NOMO-1 treated with dmso at 0.1 percent for 144 hours (cell line): ENCODE measurements around the gene CUTC.
"Not testable (repeated sequence)": the region's sequence is repeated elsewhere in the genome, so short reads cannot be mapped to it uniquely, and the experiment has no call there.

Experiments used
- DNase-seq: peaks from one replicate; lab custom pipeline; 2025; ENCODE audit not compliant: unreplicated experiment; lab: John Stamatoyannopoulos, UW

CUTC gene

DNA sequence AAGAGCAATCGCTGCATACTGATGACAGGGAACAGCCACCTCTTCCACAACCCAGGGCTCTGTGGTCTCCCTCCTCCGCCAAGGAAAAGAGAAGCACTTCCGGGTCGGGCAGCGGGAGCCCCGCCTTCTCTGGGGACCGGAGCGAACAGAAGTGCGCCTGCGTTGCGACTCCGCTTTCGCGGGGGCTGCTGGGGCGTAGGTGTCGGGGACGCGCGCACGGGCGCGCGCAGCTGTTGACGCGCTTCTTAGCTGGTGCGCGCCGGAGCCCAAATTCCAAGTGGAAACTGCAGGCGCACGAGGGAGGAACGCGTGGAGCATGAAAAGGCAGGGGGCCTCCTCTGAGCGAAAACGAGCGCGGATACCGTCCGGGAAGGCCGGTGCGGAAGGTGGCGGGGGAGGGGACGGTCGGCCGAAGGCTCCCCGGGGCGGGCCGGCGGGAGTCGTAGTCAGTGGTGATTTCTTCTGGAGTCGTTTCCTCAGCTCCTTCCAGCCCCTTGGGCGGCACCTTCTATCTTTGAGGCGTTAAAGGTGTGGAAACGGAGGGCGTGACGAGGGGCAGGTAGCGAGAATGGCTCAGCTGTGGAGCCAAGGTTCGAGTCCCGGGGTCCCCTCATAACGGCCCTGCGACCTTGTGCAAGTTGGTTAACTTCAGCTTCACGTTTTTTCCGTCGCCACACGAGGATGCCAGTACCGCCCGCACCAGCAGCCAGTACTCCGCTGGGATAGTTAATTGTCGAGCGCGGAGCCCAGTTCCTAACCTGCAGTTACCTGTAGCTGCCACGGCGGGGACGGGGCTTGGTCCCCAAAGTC lies at the start of gene CUTC, which contains the start of gene COX15:
Gene CUTC, plus strand, starts transcription at position 202 of the 810 bp plus-strand sequence. Its CDS starts 115 bp downstream, at position 317.
Gene COX15, minus strand, starts transcription at position 95 of the 810 bp plus-strand sequence. Its CDS starts 78 bp downstream, at position 17.
- DNase-seq: peak; percentile 98

GRCh38 chr10:99682752-99683151 lies 49.3 kb upstream of the CUTC start:
- no peak for DNase-seq

DNA sequence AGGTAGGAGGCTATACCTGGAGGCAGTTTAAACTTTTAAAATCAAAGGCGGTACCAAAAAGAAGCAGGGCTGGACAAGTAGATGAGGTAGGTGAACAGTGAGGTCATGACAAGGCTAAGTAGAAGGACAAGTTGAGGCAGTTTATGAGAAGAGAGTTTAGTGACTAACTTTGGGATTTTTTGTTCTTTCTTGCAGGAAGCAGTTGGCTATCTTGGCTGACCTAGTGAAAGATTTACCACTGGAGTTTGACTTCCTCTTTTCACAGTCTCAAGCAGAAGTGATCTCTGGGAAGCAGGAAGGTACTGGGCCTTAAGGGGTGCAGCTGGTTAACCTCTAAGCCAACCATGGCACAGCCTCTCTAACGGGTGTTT lies 46.5 kb upstream of the CUTC start:
- DNase-seq: peak; percentile 81

- no peak for DNase-seq
Observed at GRCh38 chr10:99689461-99689860, 42.6 kb upstream of the CUTC start.

- no peak for DNase-seq
Observed at GRCh38 chr10:99693933-99694583, 38.0 kb upstream of the CUTC start.

DNA sequence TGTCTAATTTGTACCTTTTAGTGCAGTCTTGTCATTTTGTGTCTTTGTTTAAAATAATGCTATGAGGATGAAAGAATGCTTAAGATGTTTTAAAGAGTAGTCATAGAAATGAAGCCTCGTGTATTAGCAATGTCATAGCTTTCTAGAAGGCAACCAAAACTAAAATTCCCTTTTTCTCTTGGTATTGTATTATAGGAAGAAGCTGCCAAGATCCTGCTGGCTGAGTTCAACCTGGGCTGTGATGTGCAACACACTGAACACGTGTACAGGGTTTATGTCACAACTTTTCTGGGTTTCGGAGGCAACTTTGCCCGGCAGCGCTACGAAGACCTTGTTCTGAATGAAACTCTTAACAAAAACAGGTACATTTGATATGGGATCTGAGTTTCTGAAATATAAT lies 36.3 kb upstream of the CUTC start:
- DNase-seq: no peak

GRCh38 chr10:99698504-99699080 lies 33.4 kb upstream of the CUTC start:
- DNase-seq: no peak

DNA sequence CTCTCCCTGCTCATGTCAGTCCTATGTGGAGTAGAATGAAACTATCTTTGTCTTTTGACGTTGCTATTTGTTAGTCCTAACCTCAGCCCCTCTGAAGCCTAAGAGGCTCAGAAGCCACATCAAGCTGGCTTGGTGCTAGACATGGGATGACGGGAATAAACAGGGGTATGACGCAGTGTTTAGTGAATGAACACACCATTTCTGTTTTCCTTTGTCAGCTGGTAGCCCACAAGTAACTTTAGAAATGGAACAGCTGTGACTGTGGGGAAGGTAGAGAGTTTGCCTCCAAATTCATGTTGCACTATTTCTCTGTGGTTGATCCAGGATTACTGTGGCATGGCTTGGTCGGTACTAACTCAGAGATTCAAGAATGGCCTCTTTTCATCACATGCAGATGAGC lies 31.4 kb upstream of the CUTC start:
- DNase-seq: no peak

DNA sequence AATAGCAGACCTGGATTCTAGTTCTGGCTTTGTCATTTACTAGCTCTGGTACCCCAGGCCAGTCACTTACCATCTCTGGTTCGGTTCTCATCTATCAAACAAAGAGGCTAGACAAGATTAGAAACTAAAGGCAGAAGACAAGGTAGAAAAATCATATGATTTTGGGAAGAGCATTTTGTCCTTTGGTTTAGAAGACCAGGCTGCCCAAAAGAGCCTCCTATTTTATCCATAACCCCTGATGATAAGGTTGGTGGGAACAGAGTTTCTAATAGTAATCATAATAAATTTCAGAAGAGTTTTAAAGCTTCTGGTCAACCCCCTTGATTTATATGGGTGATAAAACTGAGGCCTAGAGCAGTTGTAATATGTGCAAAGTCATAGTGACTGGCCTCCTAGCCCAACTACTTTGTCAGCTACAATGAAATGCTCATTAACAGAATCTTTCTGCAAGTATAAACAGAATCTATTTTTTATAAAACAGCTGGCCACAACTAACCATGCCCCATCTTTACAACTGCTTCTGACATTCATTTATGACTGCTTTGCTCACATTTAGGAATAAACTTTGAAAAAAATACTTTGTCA lies 23.5 kb upstream of the CUTC start:
- DNase-seq: no peak

DNA sequence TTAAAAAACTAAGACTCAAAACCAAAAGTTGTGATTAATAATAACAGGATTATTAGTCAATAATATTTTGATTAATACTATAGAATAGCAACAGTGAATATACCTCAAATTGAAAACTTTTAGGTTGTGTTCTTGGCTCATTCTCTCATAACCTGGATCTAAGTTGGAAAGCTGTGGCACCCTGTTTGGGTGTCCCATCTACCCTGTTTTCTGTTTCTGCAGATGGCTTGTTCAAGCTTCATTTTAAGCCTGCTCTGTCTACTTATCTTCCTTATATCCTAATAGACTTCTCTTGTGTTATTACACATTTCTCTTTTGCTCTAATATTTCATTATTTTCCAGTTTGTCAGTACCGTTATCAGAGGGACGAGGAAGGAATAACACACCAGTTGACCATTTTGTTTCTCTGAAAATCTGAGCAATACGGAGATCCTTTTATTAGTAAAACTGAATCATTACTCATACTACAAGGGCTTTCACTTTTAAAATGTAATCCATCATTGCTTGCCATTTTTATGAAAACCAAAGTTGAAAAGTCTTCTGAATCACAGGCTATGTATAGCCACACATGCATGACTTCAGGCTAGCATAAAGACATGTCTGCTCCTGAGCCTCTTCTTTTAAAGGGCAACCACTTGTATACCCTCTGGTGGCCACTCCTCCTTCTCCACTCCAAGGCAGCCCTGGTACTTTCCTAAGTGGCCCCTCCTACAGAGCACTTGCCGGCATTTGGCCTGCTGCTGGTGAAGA lies 22.4 kb upstream of the CUTC start:
- DNase-seq: no peak

DNA sequence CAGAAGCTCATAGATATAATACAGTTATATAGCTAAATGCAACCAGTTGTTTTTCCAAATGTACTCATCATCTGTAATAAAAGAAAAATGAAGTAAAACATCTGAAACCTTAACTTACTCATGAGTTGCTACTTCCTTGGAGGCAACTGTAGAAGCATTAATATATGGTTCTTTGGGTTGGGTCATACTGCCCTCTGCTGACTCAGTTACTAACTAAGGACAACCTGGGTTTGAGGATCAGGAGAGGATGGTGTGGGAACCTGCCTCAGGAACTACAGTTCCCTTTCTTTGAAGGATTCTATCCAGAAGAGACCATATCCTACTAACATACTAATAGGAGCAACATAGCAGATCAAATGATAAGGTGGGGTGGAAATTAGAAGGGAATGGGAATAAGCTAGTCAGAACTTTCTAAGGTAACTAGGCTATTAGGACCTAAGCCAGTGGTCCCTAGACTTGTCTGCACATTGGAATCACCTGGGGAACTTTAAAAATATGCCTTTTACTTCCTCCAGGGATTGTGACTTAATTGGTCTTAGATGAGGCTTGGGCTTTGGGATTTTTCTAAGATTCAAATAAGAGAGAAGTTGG lies 20.8 kb upstream of the CUTC start:
- peak; percentile 26 for DNase-seq

DNA sequence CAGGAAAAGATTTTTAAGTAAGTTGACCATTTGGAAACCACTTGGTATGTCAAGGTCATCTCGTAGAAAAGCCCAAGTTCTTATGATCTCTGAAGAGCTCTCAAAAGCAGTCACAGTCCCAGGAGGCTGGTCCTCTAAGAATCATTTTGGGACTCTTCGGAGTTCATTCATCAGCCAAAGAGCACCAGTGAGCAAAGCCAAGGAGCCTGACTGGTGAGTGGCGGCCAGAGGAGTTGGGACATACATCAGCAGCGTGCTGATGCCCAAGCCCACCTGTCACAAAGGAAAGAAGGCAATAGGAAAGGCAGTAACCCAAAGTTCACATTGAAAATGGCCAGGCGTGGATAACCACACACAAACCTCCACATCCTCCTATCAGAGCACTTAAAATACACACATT lies 17.6 kb upstream of the CUTC start:
- DNase-seq: no peak

DNA sequence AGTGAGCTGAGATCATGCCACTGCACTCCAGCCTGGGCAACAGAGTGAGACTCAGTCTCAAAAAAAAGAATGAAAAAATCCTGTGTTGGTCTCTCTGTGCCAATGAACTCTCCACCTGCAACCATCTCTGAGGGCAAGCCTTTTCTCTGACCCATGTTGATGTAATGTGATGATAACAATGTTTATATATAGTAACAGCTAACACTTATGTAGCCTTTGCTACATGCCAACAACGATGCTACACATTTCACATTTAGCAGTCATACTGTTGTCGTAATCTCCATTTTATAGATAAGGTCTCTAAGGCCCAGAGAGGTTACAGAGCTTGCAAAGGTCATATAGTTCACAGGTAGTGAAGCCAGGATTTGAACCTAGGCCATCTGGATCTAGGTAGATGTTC lies 11.6 kb upstream of the CUTC start:
- DNase-seq: no peak

GRCh38 chr10:99730026-99730425 lies 2.0 kb upstream of the CUTC start:
- DNase-seq: no peak

GRCh38 chr10:99731306-99732032 lies 565 bp upstream of the CUTC start:
- no peak for DNase-seq

GRCh38 chr10:99733366-99733765 lies 1.3 kb downstream of the CUTC start:
- DNase-seq: no peak

GRCh38 chr10:99734111-99734510 lies 2.1 kb downstream of the CUTC start:
- not testable (repeated sequence) for DNase-seq

- no peak for DNase-seq
Observed at GRCh38 chr10:99740260-99740659, 8.2 kb downstream of the CUTC start.

GRCh38 chr10:99740933-99741559 lies 9.0 kb downstream of the CUTC start:
- no peak for DNase-seq

GRCh38 chr10:99742254-99742653 lies 10.2 kb downstream of the CUTC start:
- DNase-seq: no peak
